ENCODE data around the gene RXFP2.

DNA sequence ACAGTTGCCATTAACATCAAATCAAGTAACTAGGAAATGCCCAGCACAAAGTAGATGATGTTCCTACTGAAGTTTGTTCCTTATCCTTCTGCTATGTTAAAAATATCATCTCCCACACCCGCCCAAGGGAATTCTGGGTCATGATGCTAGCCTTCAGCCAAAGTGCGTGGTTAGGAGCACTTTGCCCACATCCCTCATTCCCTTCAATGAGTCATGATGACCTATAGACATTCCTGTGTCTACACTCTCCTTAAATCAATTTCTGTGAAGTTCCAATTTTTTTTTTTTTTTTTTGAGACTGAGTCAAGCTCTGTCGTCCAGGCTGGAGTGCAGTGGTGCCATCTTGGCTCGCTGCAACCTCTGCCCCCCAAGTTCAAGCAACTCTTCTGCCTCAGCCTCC is 17.0 kb downstream of the RXFP2 start:
- no peak for TF ChIP-seq POLR2A (IDR thresholded peaks at IDR 0.05)
- TF ChIP-seq, protein P1, sequence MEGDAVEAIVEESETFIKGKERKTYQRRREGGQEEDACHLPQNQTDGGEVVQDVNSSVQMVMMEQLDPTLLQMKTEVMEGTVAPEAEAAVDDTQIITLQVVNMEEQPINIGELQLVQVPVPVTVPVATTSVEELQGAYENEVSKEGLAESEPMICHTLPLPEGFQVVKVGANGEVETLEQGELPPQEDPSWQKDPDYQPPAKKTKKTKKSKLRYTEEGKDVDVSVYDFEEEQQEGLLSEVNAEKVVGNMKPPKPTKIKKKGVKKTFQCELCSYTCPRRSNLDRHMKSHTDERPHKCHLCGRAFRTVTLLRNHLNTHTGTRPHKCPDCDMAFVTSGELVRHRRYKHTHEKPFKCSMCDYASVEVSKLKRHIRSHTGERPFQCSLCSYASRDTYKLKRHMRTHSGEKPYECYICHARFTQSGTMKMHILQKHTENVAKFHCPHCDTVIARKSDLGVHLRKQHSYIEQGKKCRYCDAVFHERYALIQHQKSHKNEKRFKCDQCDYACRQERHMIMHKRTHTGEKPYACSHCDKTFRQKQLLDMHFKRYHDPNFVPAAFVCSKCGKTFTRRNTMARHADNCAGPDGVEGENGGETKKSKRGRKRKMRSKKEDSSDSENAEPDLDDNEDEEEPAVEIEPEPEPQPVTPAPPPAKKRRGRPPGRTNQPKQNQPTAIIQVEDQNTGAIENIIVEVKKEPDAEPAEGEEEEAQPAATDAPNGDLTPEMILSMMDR (IDR thresholded peaks at IDR 0.05), result no peak
